ENCODE results near the gene TBC1D5. TPM values are rescaled to one million over a fixed set of nuclear protein-coding genes. Genes with fewer than 3 reads are reported as not detected.

Gene TBC1D5
- total RNA-seq, 1 experiment from 2014 or later = 30.4 TPM

DNA sequence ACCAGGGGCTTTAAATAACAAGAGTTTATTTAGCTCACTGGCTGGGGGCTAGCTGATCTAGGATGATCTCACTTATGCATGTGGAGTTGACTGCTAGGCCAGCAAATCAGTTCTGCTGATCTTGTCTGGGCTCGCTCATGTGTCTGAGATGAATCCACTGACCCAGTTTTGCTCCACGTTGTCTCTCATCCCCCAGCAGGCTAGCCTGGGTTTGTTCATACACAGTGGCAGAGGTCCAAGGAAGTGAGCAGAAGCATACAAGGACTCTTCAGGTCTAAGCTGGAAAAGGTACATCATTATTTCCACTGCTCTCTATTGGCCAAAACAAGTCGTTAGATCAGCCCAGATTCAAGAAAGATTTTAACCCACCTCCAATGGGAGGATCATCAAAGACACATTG lies 619.7 kb downstream of the TBC1D5 start:
- Histone ChIP-seq H3K4me1 (ENCODE audit: control insufficient read depth, insufficient read depth, low read length) (no peaks in the 10 kb centered on the region), H3K9me3 (ENCODE audit: control insufficient read depth, insufficient read depth, low read depth, low read length) (no peaks in the 10 kb centered on the region), H3K27me3 (ENCODE audit: control insufficient read depth, insufficient read depth, low read length) (no peaks in the 10 kb centered on the region), H3K36me3 (ENCODE audit: control insufficient read depth, insufficient read depth, low read length) (no peaks in the 10 kb centered on the region), H3K4me3 (ENCODE audit: low read depth in 2 of 2, low read length in 2 of 2) (no peak overlapping the region), H3K27ac (ENCODE audit: low read length) (no peak overlapping the region)
- DNase-seq (ENCODE audit: low read depth, low spot score) = no peak
- no peak for ATAC-seq
- intact Hi-C loops (cut with micrococcal nuclease; ENCODE audit: unreplicated experiment) = no loop called here
- in situ Hi-C loops (cut with HindIII; ENCODE audit: low pct_unique_long_range_greater_than_20kb, low sequenced_read_pairs) = no loop called here
- ChIA-PET POLR2A (no interaction called here), CTCF (no interaction called here)
- no peak for TF ChIP-seq TCF7L2 (IDR thresholded peaks at IDR 0.05; ENCODE audit: low read depth, low read length)
- TF ChIP-seq, protein P1, sequence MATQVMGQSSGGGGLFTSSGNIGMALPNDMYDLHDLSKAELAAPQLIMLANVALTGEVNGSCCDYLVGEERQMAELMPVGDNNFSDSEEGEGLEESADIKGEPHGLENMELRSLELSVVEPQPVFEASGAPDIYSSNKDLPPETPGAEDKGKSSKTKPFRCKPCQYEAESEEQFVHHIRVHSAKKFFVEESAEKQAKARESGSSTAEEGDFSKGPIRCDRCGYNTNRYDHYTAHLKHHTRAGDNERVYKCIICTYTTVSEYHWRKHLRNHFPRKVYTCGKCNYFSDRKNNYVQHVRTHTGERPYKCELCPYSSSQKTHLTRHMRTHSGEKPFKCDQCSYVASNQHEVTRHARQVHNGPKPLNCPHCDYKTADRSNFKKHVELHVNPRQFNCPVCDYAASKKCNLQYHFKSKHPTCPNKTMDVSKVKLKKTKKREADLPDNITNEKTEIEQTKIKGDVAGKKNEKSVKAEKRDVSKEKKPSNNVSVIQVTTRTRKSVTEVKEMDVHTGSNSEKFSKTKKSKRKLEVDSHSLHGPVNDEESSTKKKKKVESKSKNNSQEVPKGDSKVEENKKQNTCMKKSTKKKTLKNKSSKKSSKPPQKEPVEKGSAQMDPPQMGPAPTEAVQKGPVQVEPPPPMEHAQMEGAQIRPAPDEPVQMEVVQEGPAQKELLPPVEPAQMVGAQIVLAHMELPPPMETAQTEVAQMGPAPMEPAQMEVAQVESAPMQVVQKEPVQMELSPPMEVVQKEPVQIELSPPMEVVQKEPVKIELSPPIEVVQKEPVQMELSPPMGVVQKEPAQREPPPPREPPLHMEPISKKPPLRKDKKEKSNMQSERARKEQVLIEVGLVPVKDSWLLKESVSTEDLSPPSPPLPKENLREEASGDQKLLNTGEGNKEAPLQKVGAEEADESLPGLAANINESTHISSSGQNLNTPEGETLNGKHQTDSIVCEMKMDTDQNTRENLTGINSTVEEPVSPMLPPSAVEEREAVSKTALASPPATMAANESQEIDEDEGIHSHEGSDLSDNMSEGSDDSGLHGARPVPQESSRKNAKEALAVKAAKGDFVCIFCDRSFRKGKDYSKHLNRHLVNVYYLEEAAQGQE (IDR thresholded peaks at IDR 0.05; ENCODE audit: insufficient read depth in 1 of 2, low read depth in 2 of 2, low read length in 1 of 2) = no peak
- TF ChIP-seq, protein P2, sequence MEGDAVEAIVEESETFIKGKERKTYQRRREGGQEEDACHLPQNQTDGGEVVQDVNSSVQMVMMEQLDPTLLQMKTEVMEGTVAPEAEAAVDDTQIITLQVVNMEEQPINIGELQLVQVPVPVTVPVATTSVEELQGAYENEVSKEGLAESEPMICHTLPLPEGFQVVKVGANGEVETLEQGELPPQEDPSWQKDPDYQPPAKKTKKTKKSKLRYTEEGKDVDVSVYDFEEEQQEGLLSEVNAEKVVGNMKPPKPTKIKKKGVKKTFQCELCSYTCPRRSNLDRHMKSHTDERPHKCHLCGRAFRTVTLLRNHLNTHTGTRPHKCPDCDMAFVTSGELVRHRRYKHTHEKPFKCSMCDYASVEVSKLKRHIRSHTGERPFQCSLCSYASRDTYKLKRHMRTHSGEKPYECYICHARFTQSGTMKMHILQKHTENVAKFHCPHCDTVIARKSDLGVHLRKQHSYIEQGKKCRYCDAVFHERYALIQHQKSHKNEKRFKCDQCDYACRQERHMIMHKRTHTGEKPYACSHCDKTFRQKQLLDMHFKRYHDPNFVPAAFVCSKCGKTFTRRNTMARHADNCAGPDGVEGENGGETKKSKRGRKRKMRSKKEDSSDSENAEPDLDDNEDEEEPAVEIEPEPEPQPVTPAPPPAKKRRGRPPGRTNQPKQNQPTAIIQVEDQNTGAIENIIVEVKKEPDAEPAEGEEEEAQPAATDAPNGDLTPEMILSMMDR (IDR thresholded peaks at IDR 0.05) = no peak
- BruUV-seq (replicated peaks) = no TSS peak

DNA sequence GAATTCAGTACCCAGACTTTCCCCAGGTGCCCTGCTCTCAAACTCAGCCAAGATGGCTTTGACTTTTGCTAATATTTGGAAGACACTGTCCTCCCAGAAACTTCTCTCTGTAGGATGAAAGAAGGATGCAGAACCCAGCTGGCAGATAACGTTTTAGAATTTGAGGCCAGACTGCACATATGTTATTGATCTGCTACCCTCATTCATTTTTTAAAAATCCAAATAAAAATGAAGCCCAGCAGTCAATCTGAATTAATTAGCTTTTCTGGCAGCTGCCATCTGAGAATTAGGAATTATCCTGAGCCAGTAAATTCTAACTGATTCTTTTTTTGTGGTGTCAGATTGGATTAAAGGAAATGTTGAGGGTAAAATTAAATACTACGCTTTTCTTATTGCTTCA lies 621.1 kb downstream of the TBC1D5 start:
- Histone ChIP-seq H3K9me3 (ENCODE audit: control insufficient read depth, insufficient read depth, low read depth, low read length) (no peaks in the 10 kb centered on the region), H3K4me3 (ENCODE audit: low read depth in 2 of 2, low read length in 2 of 2) (no peak overlapping the region), H3K27ac (ENCODE audit: low read length) (no peak overlapping the region), H3K36me3 (ENCODE audit: control insufficient read depth, insufficient read depth, low read length) (no peaks in the 10 kb centered on the region), H3K4me1 (ENCODE audit: control insufficient read depth, insufficient read depth, low read length) (no peaks in the 10 kb centered on the region), H3K27me3 (ENCODE audit: control insufficient read depth, insufficient read depth, low read length) (no peaks in the 10 kb centered on the region)
- TF ChIP-seq SIN3A (IDR thresholded peaks at IDR 0.05; ENCODE audit: borderline replicate concordance, insufficient read depth, low read depth, low read length) (no peak), TCF7L2 (IDR thresholded peaks at IDR 0.05; ENCODE audit: low read depth, low read length) (no peak), POLR2AphosphoS5 (IDR thresholded peaks at IDR 0.05; ENCODE audit: low read depth, low read length) (no peak)
- TF ChIP-seq, protein P1 (IDR thresholded peaks at IDR 0.05; ENCODE audit: insufficient read depth in 1 of 2, low read depth in 2 of 2, low read length in 1 of 2) = no peak
- TF ChIP-seq, protein P2 (IDR thresholded peaks at IDR 0.05) = no peak
- POLR2A ChIA-PET = no interaction called here
- DNase-seq (ENCODE audit: low read depth, low spot score) = no peak
- ATAC-seq = no peak
- intact Hi-C loops (cut with micrococcal nuclease; ENCODE audit: unreplicated experiment) (no loop called here), in situ Hi-C loops (cut with HindIII; ENCODE audit: low pct_unique_long_range_greater_than_20kb, low sequenced_read_pairs) (no loop called here)
- CTCF ChIA-PET = no interaction called here
- BruUV-seq (replicated peaks) = no TSS peak

Measured in Panc1 (cell line).